Stimulated activated CD4-positive, alpha-beta T cell treated with anti-CD3 and anti-CD28 coated beads, Interleukin-1b, Interleukin-23, amount 100 ng/mL, for 4 hours (primary cell): ENCODE results near the gene C3orf20.
"Not testable (repeated sequence)": the region's sequence is repeated elsewhere in the genome, so short reads cannot be mapped to it uniquely, and the experiment has no call there.

Experiments
- DNase-seq, 2 donors: peaks; one replicate each; pipeline ENCODE4 v3.0.0-alpha.2; 2020; ENCODE audit warnings: low read depth in 2 of 2

Gene C3orf20

DNA sequence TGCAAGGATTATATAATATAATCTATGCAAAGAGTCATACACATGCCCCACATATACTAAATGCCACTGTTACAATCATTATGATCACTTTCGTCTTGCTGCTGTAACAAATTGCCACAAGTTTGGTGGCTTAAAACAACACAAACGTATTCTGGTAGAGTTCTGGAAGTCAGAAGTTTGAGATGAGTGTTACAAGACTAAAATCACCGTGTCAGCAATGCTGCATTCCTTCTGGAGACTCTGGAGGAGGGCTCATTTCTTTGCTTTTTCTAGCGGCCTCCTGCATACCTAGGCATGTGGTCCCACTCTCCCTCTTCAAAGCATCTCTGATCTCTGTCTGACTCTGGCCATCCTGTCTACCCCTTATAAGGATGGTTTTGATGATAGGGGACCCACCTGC lies 24.7 kb upstream of the C3orf20 start:
- no peak for DNase-seq

GRCh38 chr3:14651440-14652251 lies 23.3 kb upstream of the C3orf20 start, which contains the start of gene CCDC174:
Gene CCDC174, plus strand, starts transcription at chr3:14651762. Its CDS starts 75 bp downstream, at chr3:14651837.
- DNase-seq = peak; percentile 83 to 94

DNA sequence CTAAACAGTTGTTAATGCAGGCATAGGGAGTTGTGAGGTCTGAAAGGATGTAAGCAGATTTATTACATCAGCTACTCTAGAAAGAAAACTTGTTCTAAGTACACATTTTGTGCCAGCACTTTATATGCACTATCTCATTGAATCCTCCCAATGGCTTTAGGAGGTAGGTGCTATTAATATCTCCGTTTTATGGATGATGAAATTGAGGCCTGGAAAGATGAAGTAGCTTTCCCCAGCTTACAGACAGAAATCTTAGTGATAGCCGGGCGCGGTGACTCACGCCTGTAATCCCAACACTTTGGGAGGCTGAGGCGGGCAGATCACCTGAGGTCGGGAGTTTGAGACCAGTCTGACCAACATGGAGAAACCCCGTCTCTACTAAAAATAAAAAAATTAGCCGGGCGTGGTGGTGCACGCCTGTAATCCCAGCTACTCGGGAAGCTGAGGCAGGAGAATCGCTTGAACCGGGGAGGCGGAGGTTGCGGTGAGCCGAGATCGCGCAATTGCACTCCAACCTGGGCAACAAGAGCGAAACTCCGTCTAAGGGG lies 22.5 kb upstream of the C3orf20 start:
- DNase-seq = not testable (repeated sequence)

DNA sequence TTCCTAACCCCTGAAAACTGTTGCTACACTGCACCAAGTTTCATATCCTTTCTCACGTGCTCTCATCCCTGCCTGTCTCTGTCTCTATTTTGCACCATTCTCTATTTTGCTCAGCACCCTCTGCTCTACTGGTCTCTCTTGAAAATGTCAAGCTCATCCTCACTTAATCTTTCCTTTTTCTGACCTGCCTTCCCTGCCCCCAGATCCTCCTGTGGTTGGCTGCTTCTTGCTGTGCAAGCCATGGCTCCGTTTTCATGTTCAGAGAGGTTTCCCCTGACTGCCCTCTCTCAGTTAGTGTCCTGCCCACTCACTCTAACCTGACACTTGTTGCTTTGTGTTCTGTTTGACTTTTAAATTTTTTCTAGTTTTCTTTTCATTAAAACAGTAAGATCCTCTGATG lies 17.4 kb upstream of the C3orf20 start:
- DNase-seq = no peak

DNA sequence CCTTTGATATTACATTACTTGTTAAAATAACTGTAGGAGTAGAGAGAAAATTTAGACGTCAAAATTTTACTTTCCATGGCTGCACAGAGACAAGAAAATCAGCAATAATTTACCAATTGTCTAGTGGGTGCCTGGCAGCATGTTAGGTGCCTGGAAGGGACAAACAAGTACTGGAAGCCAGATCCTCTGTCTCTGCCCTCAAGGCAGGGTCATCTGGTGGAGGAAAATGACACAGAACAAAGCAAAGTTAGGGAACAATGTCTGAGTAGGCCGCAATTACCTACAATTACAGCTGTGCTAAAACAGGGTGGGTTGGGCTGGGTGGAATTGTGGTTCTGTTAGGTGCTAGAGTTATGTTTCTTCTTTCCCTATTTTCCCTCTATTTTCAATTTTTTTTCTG lies 16.0 kb upstream of the C3orf20 start:
- no peak for DNase-seq

DNA sequence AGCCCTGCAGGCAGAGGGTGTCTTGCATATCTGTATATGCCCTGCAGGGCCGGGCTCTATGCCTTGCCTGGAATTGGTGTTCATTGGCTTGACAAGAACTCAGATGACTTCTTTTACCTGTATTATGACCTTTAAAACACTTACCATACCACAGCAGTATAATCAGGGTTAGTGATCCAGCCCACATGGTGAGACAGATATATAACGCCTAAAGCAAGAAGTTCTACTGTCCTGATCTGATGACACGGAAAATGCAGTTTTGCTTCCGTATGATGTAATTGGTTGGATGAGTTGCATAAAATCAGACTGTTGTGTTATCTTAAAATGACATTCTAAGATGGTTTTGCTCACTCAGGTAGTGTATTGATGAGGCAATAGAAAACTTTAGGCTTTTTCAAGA lies 14.0 kb upstream of the C3orf20 start:
- DNase-seq = no peak

GRCh38 chr3:14663396-14664135 lies 11.4 kb upstream of the C3orf20 start:
- DNase-seq = no peak

- no peak for DNase-seq
Observed at GRCh38 chr3:14664170-14664569, 10.8 kb upstream of the C3orf20 start.

DNA sequence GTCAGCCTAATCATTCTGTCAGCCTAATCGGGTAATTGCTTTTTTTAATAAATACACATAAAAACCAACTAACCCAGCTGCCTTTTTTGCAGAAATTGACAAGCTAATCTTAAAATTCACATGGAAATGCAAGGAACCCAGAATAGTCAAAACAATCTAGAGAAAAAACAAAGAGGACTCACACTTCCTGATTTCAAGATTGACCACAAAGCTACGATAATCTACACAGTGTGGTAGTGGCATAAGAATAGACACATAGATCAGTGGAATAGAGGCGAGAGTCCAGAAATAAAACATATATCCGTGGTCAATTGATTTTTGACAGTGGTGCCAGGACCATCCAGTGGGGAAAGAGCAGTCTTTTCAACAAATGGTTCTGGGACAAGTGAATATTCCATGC lies 2.4 kb upstream of the C3orf20 start:
- DNase-seq = no peak

- no peak for DNase-seq
Observed at GRCh38 chr3:14676881-14677280, 1.9 kb downstream of the C3orf20 start.

DNA sequence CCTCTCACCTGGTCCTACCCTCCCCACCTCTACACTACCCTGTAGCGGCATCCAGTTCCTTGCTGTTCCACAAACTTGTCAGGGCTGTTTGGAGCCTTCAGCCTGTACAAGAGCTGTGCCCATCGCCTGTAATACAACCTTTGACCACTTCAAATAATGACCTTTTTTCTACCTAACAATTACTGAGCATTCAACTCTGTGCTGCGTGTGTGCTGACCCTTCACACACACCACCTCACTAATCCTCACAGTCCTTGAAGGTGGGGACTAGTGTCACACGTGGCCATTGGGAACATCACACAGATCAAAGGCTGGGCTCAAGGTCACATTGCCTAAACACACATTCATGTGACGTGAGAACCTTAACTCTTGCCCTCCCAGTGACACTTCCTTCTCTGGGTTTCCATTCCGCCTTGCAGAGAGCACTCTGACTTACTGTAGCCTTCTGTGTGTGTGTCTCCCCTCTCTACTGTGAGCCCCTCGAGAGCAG lies 3.1 kb downstream of the C3orf20 start:
- no peak for DNase-seq

DNA sequence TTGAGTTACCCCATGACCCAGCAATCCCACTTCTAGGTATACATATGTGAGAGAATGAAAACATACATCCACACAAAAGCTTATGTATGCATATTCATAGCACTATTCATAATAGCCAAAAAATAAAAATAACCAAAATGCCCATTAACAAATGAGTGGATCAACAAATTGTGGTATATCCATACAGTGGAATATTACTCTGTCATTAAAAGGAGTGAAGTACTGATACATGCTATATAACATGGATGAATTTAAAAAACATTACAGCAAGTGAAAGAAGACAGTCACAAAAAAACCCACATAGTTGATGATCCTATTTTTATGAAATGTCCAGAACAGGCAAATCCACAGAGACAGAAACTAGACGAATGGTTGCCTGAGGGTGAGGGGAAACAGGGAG lies 5.2 kb downstream of the C3orf20 start:
- DNase-seq = no peak

DNA sequence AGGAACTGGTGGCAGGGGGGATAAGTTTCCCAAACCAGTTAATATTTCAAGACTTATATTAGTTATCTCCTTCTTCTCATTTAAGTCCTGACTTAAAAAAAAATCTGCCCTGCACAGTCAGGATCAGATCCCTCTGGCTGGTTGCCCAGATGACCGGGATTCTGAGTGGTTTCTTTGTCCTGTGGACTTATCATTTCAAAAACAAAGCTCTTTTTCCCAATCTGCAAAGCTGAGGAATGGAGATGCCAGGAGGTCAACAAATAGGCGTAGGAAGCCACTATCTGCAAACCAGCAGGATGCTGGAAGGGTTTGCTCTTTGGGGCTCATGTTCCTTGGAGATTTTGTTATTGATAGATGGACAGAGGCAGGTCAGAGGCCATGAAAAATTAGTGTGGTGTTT lies 5.8 kb downstream of the C3orf20 start:
- no peak for DNase-seq

GRCh38 chr3:14684447-14684846 lies 9.5 kb downstream of the C3orf20 start:
- no peak for DNase-seq

DNA sequence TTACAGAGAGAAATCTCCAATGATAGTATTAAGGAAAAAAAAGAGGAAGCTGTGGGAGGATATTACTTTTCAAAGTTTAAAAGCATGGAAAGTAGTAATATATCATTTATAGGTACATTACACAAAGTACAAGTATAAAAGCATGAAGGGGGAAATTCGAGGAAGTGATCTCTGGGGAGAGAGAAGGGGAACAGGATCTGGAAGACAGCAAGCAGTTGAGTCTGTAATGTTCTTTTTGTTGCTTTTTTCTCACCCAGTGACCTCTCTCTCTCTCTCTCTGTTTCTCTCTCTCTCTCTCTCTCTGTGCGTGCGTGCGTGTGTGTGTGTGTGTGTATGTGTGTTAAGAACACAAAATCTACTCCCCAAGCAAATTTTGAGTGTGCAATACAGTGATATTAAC lies 10.2 kb downstream of the C3orf20 start:
- DNase-seq = no peak

DNA sequence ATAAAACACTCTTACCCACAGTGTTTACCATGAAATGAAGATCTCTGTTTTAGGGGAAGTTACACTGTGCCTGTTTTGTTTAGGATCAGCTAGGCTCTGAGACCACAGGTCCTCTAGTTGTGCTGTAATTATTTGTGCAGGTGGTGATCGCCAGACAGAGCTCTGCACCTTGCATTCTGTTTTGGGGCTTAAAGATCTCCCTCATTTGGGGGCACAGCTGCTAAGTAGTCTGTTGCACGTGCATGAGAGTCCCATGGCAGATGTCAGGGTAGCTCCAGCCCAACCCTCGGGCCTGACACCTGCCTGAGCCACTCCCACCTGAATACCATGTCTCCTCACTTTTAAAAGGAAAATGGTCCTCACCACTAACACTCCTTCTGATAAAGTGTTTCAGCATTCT lies 12.4 kb downstream of the C3orf20 start:
- no peak for DNase-seq

- DNase-seq = no peak
Observed at GRCh38 chr3:14688525-14688924, 13.6 kb downstream of the C3orf20 start.

GRCh38 chr3:14689247-14689980 lies 14.5 kb downstream of the C3orf20 start:
- DNase-seq = no peak

- no peak for DNase-seq
Observed at GRCh38 chr3:14691239-14691638, 16.3 kb downstream of the C3orf20 start.

DNA sequence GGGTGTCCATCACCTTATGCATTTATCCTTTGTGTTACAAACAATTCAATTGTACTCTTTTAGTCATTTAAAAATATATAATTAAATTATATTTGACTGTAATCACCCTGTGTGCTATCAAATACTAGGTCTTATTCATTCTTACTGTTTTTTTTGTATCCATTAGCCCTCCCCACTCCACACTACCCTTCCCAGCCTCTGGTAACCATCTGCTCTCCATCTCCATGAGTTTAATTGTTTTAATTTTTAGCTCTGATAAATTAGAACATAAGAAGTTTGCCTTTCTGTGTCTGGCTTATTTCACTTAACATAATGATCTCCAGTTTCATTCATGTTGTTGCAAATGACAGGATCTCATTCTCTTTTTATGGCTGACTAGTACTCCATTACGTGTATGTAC lies 16.8 kb downstream of the C3orf20 start:
- no peak for DNase-seq

GRCh38 chr3:14698601-14699244 lies 23.8 kb downstream of the C3orf20 start:
- DNase-seq = no peak

- DNase-seq = no peak
Observed at GRCh38 chr3:14699643-14700042, 24.7 kb downstream of the C3orf20 start.
